Osteoblast (primary cell): Measurements from ENCODE around the gene SAE1. TPM values are rescaled to one million over a fixed set of nuclear protein-coding genes. Genes with fewer than 3 reads are reported as not detected.

Source experiments
- DNase-seq: peaks from one replicate; pipeline ENCODE4 v3.0.0; 2011; ENCODE audit warnings: low spot score, mixed read lengths; ENCODE audit not compliant: insufficient read length; ENCODE audit errors: missing footprints
- H2AFZ ChIP-seq: 2 replicates; pipeline ENCODE4 v1.6.0; 2011; ENCODE audit warnings: mild to moderate bottlenecking, low read length
- H3K27ac ChIP-seq: 2 replicates; pipeline ENCODE4 v1.5.1; 2011; ENCODE audit warnings: mild to moderate bottlenecking, low read depth, low read length, moderate library complexity
- H3K27me3 ChIP-seq: 2 replicates; pipeline ENCODE4 v1.6.0; 2012; ENCODE audit warnings: mild to moderate bottlenecking, control low read depth, inconsistent platforms, low read length, moderate library complexity; ENCODE audit not compliant: insufficient read depth
- H3K36me3 ChIP-seq: 2 replicates; pipeline ENCODE4 v1.5.1; 2011; ENCODE audit warnings: mild to moderate bottlenecking, low read length, control low read depth, moderate library complexity; ENCODE audit not compliant: insufficient read depth
- H3K4me1 ChIP-seq: 2 replicates; pipeline ENCODE4 v1.5.1; 2011; ENCODE audit warnings: mild to moderate bottlenecking, low read length, control low read depth, moderate library complexity; ENCODE audit not compliant: insufficient read depth
- H3K4me2 ChIP-seq: 2 replicates; pipeline ENCODE4 v1.6.0; 2011; ENCODE audit warnings: mild to moderate bottlenecking, low read length; ENCODE audit not compliant: insufficient read depth
- H3K4me3 ChIP-seq: fragments of 200-600 bp; sonication (generic); 3 replicates; pipeline ENCODE4 v1.5.1; 2012; ENCODE audit warnings: mild to moderate bottlenecking, low read length, inconsistent platforms; ENCODE audit not compliant: insufficient read depth
- H3K79me2 ChIP-seq: 2 replicates; pipeline ENCODE4 v1.6.0; 2012; ENCODE audit warnings: mild to moderate bottlenecking, low read length, control low read depth, inconsistent platforms; ENCODE audit not compliant: insufficient read depth
- H3K9me3 ChIP-seq: 2 replicates; pipeline ENCODE4 v1.5.1; 2011; ENCODE audit warnings: low read depth, low read length, control low read depth
- H4K20me1 ChIP-seq: 2 replicates; pipeline ENCODE4 v1.6.0; 2012; ENCODE audit warnings: mild to moderate bottlenecking, low read length, control low read depth; ENCODE audit not compliant: insufficient read depth
- total RNA-seq: library from RNA; depleted of rRNA; stranded (reverse); fragments of >200 nt; gene quantifications from 2 replicates; pipeline ENCODE4 v1.2.3, GENCODE V29; 2012
- TF ChIP-seq, protein P1 (sequence below): IDR thresholded peaks from 2 replicates; pipeline ENCODE4 v1.5.1; 2011; ENCODE audit warnings: mild to moderate bottlenecking, low read depth, low read length, moderate library complexity; ENCODE audit errors: extremely low read depth

SAE1 gene
- total RNA-seq, 1 donor, result 105 TPM

DNA sequence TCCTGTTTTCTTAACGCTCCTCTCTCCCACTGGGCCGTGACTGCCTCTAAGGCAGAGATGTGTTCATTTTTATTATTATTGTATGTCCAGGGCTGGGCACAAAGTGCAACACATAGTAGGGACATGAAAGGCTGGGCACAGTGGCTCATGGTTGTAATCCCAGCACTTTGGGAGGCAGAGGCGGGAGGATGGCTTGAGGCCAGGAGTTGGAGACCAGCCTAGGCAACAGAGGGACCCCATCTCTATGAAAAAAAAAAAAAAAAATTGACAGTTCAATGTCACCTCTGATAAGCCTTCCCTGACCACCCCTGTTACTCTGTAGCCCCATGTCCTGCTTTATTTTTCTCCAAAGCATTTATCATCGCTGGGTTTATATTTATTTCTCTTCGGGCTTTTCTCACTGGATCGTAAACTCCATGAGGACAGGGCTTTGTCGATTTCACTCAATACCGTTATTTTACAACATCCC lies 481 bp upstream of the SAE1 start:
- Histone ChIP-seq H3K27ac (peak overlapping the region; percentile 68), H4K20me1 (peaks cover 25% of the 10 kb centered on the region), H3K79me2 (peaks cover 44% of the 10 kb centered on the region), H2AFZ (peak overlapping the region; percentile 85), H3K27me3 (no peaks in the 10 kb centered on the region), H3K4me3 (peak overlapping the region; percentile 93), H3K4me2 (peak overlapping the region; percentile 88), H3K9me3 (no peaks in the 10 kb centered on the region), H3K36me3 (peaks cover 14% of the 10 kb centered on the region), H3K4me1 (peaks cover 10% of the 10 kb centered on the region)
- TF ChIP-seq, protein P1, sequence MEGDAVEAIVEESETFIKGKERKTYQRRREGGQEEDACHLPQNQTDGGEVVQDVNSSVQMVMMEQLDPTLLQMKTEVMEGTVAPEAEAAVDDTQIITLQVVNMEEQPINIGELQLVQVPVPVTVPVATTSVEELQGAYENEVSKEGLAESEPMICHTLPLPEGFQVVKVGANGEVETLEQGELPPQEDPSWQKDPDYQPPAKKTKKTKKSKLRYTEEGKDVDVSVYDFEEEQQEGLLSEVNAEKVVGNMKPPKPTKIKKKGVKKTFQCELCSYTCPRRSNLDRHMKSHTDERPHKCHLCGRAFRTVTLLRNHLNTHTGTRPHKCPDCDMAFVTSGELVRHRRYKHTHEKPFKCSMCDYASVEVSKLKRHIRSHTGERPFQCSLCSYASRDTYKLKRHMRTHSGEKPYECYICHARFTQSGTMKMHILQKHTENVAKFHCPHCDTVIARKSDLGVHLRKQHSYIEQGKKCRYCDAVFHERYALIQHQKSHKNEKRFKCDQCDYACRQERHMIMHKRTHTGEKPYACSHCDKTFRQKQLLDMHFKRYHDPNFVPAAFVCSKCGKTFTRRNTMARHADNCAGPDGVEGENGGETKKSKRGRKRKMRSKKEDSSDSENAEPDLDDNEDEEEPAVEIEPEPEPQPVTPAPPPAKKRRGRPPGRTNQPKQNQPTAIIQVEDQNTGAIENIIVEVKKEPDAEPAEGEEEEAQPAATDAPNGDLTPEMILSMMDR, result no peak
- no peak for DNase-seq

DNA sequence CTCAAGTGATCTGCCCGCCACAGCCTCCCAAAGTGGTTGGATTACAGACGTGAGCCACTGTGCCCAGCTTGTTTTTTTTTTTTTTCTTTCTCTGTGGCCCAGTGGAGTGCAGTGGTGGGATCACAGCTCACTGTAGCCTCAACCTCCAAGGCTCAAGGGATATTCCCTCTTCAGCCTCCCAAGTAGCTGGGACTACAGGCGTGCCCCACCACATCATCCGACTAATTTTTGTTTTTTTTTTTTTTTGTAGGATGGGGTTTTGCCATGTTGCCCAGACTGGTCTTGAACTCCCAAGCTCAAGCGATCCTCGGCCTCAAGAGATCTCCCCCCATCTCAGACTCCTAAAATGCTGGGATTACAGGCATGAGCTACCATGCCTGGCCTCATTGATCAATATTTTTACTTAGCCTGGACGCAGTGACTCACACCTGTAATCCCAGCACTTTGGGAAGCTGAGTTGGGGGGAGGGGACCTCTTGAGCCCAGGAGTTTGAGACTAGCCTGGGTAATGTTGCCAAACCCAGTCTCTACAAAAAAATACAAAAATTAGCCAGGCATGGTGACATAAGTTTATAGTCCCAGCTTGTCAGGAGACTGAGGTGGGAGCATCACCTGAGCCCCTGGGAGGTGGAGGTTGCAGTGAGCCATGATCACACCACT lies 1.7 kb downstream of the SAE1 start:
- no peak overlapping the region for H2AFZ ChIP-seq
- H3K27ac ChIP-seq, result peak overlapping the region; percentile 5
- peaks cover 14% of the 10 kb centered on the region for H3K4me1 ChIP-seq
- peaks cover 14% of the 10 kb centered on the region for H3K36me3 ChIP-seq
- H4K20me1 ChIP-seq, result peaks cover 37% of the 10 kb centered on the region
- TF ChIP-seq, protein P1, result no peak
- no peaks in the 10 kb centered on the region for H3K9me3 ChIP-seq
- H3K4me3 ChIP-seq, result peak overlapping the region; percentile 93
- H3K27me3 ChIP-seq, result no peaks in the 10 kb centered on the region
- H3K79me2 ChIP-seq, result peaks cover 65% of the 10 kb centered on the region
- H3K4me2 ChIP-seq, result peak overlapping the region; percentile 88
- DNase-seq, result peak; percentile 5

DNA sequence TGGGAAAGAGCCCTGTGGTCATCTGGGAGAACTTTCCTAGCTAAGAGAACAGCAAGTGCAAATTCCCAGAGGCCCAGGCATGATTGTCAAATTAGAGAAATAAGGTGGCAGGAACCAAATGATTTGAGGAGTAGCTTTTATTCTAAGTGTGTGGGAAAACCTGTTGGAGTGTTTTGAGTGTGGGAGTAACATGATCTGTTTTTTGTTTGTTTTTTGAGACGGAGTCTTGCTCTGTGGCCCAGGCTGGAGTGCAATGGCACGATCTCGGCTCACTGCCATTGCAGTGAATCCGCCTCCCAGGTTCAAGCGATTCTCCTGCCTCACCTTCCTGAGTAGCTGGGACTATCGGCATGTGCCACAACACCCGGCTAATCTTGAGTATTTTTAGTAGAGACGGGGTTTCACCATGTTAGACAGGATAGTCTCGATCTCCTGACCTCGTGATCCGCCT lies 2.4 kb downstream of the SAE1 start:
- H4K20me1 ChIP-seq, result peaks cover 38% of the 10 kb centered on the region

DNA sequence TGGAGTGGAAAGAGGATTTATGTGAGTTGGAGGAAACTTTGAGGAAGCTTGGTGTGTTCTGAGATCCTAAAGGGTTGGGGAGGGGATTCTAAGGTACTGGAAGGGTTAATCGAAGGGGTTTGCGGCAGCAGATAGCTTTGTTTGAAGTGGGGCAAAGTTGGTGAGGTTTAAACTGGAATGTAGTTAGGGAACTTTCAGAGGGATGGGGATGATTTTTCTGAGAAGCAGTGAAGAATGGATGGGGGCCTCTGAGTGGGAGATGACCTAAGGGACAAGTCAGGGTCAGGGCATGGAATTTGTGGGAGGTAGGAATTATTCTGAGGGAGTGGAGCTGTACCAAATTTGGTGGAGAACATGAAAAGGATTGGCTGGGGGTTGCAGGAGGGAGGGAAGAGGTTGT lies 3.9 kb downstream of the SAE1 start:
- no peak overlapping the region for H3K4me3 ChIP-seq
- no peaks in the 10 kb centered on the region for H3K9me3 ChIP-seq
- H2AFZ ChIP-seq, result no peak overlapping the region
- peaks cover 87% of the 10 kb centered on the region for H3K79me2 ChIP-seq
- no peaks in the 10 kb centered on the region for H3K27me3 ChIP-seq
- peaks cover 14% of the 10 kb centered on the region for H3K36me3 ChIP-seq
- H4K20me1 ChIP-seq, result peaks cover 41% of the 10 kb centered on the region
- peak overlapping the region; percentile 31 for H3K27ac ChIP-seq
- peaks cover 14% of the 10 kb centered on the region for H3K4me1 ChIP-seq
- DNase-seq, result peak; percentile 59
- TF ChIP-seq, protein P1, result no peak
- peak overlapping the region; percentile 56 for H3K4me2 ChIP-seq

More for the DNA sequence above, 2.4 kb downstream of the SAE1 start:
- Histone ChIP-seq H2AFZ (no peak overlapping the region), H3K36me3 (peaks cover 14% of the 10 kb centered on the region), H3K79me2 (peaks cover 72% of the 10 kb centered on the region), H3K27me3 (no peaks in the 10 kb centered on the region), H3K4me1 (peaks cover 14% of the 10 kb centered on the region), H3K4me3 (no peak overlapping the region), H3K27ac (no peak overlapping the region), H3K4me2 (peak overlapping the region; percentile 88), H3K9me3 (no peaks in the 10 kb centered on the region)
- DNase-seq, result peak; percentile 52
- TF ChIP-seq, protein P1, result no peak
